DOHH2 (cell line): ENCODE data around the gene MCOLN1.

Experiments used
- H3F3A ChIP-seq: fragments of 200-600 bp; sonication (generic), shearing (Covaris generic); 2 replicates; pipeline ENCODE4 v1.6.0; 2016; ENCODE audit warnings: antibody characterized with exemption, mild to moderate bottlenecking; ENCODE audit not compliant: control insufficient read depth, insufficient read depth
- H3K27ac ChIP-seq: fragments of 200-600 bp; sonication (generic); 2 replicates; pipeline ENCODE4 v1.5.1; 2014; ENCODE audit warnings: low read depth, mild to moderate bottlenecking, low read length, moderate library complexity
- H3K27me3 ChIP-seq: fragments of 200-600 bp; sonication (generic); 2 replicates; pipeline ENCODE4 v1.6.1; 2014; ENCODE audit warnings: mild to moderate bottlenecking, low read length, mixed read lengths; ENCODE audit not compliant: control insufficient read depth
- H3K36me3 ChIP-seq: fragments of 200-600 bp; sonication (generic); 2 replicates; pipeline ENCODE4 v1.6.1; 2014; ENCODE audit warnings: mild to moderate bottlenecking, low read length, moderate library complexity, mixed read lengths; ENCODE audit not compliant: control insufficient read depth
- H3K4me1 ChIP-seq: fragments of 200-600 bp; sonication (generic); 2 replicates; pipeline ENCODE4 v1.6.1; 2014; ENCODE audit warnings: mild to moderate bottlenecking, low read length, mixed read lengths; ENCODE audit not compliant: control insufficient read depth
- H3K4me2 ChIP-seq: fragments of 200-600 bp; sonication (generic); 2 replicates; pipeline ENCODE4 v1.6.0; 2014; ENCODE audit warnings: mild to moderate bottlenecking, low read length, moderate library complexity
- H3K4me3 ChIP-seq: fragments of 200-600 bp; sonication (generic); 2 replicates; pipeline ENCODE4 v1.5.1; 2014; ENCODE audit warnings: mild to moderate bottlenecking, low read length, mixed read lengths
- H3K79me2 ChIP-seq: fragments of 200-600 bp; sonication (generic); 2 replicates; pipeline ENCODE4 v1.6.1; 2014; ENCODE audit warnings: mild to moderate bottlenecking, low read length, mixed read lengths; ENCODE audit not compliant: control insufficient read depth
- H3K9me2 ChIP-seq: fragments of 200-600 bp; sonication (generic); replicated peaks from 2 replicates; pipeline ENCODE4 v1.6.1; 2014; ENCODE audit warnings: mild to moderate bottlenecking, low read length, mixed read lengths; ENCODE audit not compliant: control insufficient read depth
- H3K9me3 ChIP-seq: fragments of 200-600 bp; sonication (generic); 2 replicates; pipeline ENCODE4 v1.6.1; 2014; ENCODE audit warnings: antibody characterized with exemption, low read length, mixed read lengths; ENCODE audit not compliant: control insufficient read depth, insufficient read depth
- H4K20me1 ChIP-seq: fragments of 200-600 bp; sonication (generic); 2 replicates; pipeline ENCODE4 v1.6.0; 2014; ENCODE audit warnings: low read depth, mild to moderate bottlenecking, antibody characterized with exemption, low read length, moderate library complexity; ENCODE audit not compliant: control insufficient read depth, insufficient read depth
- EZH2phosphoT487 ChIP-seq: fragments of 200-600 bp; sonication (generic); IDR thresholded peaks from 2 replicates; pipeline ENCODE4 v1.6.1; 2017; ENCODE audit warnings: borderline replicate concordance, mild to moderate bottlenecking, antibody characterized with exemption, low read length, moderate library complexity, mixed read lengths
- TF ChIP-seq, protein P1 (sequence below): fragments of 200-600 bp; sonication (generic); IDR thresholded peaks from one replicate; pipeline ENCODE4 v1.5.1; 2014; ENCODE audit warnings: antibody characterized with exemption, mild to moderate bottlenecking, low read depth, low read length; ENCODE audit not compliant: poor library complexity, severe bottlenecking

Gene MCOLN1

DNA sequence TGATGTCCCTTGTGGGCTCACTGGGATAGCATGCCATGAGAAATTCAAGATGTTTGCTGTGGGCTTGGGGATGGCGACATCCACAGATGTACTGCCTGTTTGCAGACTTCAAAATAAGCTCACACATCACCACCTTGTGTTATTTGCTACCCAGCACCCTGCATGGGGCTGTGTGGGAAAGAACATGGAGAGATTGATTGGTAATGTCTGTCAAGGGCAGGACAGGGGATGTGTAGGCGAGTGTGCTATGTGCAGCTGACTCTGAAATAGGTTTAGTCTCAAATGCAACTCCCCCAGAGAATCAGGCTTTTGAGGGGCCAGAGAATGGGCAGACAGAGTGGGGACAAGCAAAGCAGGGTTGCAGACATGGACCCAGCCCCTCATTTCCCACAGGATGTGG is 37.8 kb downstream of the MCOLN1 start:
- H3K36me3 ChIP-seq = peaks cover 29% of the 10 kb centered on the region; the same call in 1 of the 2 replicates
- no peaks in the 10 kb centered on the region for H3K79me2 ChIP-seq
- H3K27ac ChIP-seq = no peak overlapping the region
- no peaks in the 10 kb centered on the region for H3K9me2 ChIP-seq
- no peak overlapping the region for H3K4me3 ChIP-seq
- no peak overlapping the region for H3K4me2 ChIP-seq
- H3K27me3 ChIP-seq = no peaks in the 10 kb centered on the region
- no peaks in the 10 kb centered on the region for H3F3A ChIP-seq
- H3K4me1 ChIP-seq = no peaks in the 10 kb centered on the region
- no peaks in the 10 kb centered on the region for H4K20me1 ChIP-seq
- no peaks in the 10 kb centered on the region for H3K9me3 ChIP-seq
- TF ChIP-seq EZH2phosphoT487 = no peak

DNA sequence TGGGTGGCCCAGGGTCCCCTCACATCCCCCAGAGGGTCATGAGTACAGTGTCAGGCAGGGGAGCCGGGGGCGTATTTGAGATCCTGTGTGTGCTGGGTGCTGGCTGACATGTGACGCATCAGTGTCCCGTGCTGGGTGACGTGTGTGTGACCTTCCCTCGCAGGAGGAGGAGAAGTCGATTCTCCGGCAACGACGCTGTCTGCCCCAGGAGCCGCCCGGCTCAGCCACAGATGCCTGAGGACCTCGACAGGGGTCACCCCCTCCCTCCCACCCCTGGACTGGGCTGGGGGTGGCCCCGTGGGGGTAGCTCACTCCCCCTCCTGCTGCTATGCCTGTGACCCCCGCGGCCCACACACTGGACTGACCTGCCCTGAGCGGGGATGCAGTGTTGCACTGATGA is 38.9 kb downstream of the MCOLN1 start:
- Histone ChIP-seq H3F3A (no peaks in the 10 kb centered on the region), H3K4me1 (no peaks in the 10 kb centered on the region), H3K27me3 (no peaks in the 10 kb centered on the region), H3K79me2 (no peaks in the 10 kb centered on the region), H3K36me3 (peaks cover 22% of the 10 kb centered on the region; the same call in 1 of the 2 replicates), H4K20me1 (no peaks in the 10 kb centered on the region), H3K9me3 (no peaks in the 10 kb centered on the region), H3K9me2 (no peaks in the 10 kb centered on the region), H3K4me2 (no peak overlapping the region), H3K27ac (no peak overlapping the region), H3K4me3 (no peak overlapping the region)
- TF ChIP-seq, protein P1, sequence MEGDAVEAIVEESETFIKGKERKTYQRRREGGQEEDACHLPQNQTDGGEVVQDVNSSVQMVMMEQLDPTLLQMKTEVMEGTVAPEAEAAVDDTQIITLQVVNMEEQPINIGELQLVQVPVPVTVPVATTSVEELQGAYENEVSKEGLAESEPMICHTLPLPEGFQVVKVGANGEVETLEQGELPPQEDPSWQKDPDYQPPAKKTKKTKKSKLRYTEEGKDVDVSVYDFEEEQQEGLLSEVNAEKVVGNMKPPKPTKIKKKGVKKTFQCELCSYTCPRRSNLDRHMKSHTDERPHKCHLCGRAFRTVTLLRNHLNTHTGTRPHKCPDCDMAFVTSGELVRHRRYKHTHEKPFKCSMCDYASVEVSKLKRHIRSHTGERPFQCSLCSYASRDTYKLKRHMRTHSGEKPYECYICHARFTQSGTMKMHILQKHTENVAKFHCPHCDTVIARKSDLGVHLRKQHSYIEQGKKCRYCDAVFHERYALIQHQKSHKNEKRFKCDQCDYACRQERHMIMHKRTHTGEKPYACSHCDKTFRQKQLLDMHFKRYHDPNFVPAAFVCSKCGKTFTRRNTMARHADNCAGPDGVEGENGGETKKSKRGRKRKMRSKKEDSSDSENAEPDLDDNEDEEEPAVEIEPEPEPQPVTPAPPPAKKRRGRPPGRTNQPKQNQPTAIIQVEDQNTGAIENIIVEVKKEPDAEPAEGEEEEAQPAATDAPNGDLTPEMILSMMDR = no peak
- no peak for TF ChIP-seq EZH2phosphoT487

DNA sequence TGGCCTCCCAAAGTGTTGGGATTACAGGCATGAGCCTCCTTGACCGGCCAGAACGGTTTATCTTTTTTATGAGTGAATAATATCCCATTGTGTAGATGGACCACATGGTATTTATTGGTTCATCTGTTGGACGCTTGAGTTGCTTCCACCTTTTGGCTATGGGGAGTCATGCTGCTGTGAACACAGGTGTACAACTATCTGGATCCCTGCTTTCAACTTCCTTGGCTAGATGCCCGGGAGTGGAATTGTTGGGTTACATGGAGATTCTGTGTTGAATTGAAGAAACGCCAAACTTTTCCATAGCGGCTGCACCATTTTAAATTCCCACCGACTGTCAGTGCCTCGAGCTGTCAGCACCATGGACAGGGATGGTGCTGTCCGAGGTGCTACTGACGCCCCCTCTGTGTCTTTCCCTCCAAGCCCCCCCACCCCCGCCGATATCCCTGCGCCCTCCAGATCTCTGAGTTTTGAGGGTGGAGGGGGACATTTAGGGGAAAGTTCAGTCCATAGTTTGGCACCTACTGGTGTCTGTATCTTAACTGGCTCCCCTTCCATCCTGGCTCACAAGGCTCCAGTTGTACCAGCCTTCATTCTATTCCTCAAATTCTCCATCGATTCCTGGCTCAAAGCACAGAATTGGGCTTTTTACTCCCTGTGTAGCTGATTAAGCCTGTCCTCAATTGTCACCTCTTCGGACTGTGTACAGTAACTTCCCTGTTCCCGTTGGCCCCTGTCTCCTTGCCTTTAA is 40.4 kb downstream of the MCOLN1 start:
- Histone ChIP-seq H3K4me3 (no peak overlapping the region), H4K20me1 (no peaks in the 10 kb centered on the region), H3K79me2 (no peaks in the 10 kb centered on the region), H3K9me2 (no peaks in the 10 kb centered on the region), H3K27me3 (no peaks in the 10 kb centered on the region), H3K36me3 (peaks cover 10% of the 10 kb centered on the region; the same call in 1 of the 2 replicates), H3K27ac (no peak overlapping the region), H3F3A (no peaks in the 10 kb centered on the region), H3K4me2 (no peak overlapping the region), H3K9me3 (no peaks in the 10 kb centered on the region), H3K4me1 (no peaks in the 10 kb centered on the region)
- TF ChIP-seq, protein P1 = no peak
- TF ChIP-seq EZH2phosphoT487 = no peak

DNA sequence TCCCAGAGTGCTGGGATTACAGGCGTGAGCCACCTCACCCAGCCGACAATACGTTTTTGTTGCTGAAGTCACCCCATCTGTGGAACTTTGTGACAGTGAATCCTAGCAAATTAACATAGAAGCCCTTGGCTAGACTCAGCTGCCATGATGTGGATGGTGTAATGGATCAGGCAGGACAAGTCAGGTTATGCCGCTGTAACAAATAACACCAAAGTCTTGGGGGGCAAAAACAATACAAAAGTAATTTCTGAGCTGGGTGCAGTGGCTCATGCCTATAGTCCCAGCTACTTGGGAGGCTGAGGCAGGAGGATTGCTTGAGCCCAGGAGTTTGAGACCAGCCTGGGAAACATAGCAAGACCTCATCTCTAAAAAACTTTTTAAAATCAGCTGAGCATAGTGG is 42.4 kb downstream of the MCOLN1 start:
- TF ChIP-seq, protein P1 = no peak
- TF ChIP-seq EZH2phosphoT487 = no peak
- Histone ChIP-seq H3K36me3 (no peaks in the 10 kb centered on the region), H3K27ac (no peak overlapping the region), H3K9me3 (no peaks in the 10 kb centered on the region), H4K20me1 (no peaks in the 10 kb centered on the region), H3K4me2 (no peak overlapping the region), H3K4me3 (no peak overlapping the region), H3F3A (no peaks in the 10 kb centered on the region), H3K4me1 (no peaks in the 10 kb centered on the region), H3K79me2 (no peaks in the 10 kb centered on the region), H3K27me3 (no peaks in the 10 kb centered on the region), H3K9me2 (no peaks in the 10 kb centered on the region)
